ENCODE results near the gene CARNS1.

Gene CARNS1

DNA sequence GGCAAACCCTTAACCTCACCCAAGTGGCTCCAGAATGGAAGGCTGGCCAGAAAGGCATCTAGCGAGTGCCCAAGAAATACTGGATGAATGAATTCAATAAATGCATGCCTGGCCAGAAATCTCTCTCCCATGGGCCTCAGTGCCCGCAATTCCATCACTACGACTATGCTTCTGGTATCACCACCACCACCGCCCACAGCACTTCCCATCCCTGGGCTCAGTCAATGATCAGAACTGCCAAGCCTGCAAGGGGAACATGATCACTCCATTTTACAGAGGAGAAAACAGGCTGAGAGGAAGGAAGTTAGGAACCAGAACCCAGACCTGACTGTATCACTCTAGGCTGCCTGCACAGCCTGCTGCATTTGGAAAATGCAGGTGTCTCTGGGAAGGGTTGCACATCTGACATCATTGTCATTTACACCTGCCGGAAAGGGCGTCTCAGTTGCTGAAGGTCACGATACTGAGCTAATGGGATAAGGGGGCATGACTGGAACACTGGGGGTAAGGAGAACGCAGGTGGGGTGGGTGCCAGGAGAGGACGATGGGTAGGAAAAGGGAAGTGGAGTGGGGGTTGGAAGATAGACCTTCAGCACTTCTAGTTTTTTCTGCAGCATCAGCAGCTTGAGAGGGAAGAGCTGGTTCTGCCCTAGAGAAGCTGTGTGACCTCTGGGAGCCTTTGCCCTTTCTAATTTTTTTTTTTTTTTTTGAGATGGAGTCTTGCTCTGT lies 33.8 kb downstream of the CARNS1 start:
- Histone ChIP-seq H3K27me3 (ENCODE audit: insufficient read depth, low read length) (no peaks in the 10 kb centered on the region), H3K36me3 (ENCODE audit: insufficient read depth, low read length) (no peaks in the 10 kb centered on the region), H3K4me3 (ENCODE audit: low read length) (no peak overlapping the region), H3K9me3 (ENCODE audit: low read length) (no peaks in the 10 kb centered on the region), H2AFZ (ENCODE audit: low read depth, low read length) (no peak overlapping the region), H3K4me1 (ENCODE audit: insufficient read depth, low read length) (peaks cover 3% of the 10 kb centered on the region)

DNA sequence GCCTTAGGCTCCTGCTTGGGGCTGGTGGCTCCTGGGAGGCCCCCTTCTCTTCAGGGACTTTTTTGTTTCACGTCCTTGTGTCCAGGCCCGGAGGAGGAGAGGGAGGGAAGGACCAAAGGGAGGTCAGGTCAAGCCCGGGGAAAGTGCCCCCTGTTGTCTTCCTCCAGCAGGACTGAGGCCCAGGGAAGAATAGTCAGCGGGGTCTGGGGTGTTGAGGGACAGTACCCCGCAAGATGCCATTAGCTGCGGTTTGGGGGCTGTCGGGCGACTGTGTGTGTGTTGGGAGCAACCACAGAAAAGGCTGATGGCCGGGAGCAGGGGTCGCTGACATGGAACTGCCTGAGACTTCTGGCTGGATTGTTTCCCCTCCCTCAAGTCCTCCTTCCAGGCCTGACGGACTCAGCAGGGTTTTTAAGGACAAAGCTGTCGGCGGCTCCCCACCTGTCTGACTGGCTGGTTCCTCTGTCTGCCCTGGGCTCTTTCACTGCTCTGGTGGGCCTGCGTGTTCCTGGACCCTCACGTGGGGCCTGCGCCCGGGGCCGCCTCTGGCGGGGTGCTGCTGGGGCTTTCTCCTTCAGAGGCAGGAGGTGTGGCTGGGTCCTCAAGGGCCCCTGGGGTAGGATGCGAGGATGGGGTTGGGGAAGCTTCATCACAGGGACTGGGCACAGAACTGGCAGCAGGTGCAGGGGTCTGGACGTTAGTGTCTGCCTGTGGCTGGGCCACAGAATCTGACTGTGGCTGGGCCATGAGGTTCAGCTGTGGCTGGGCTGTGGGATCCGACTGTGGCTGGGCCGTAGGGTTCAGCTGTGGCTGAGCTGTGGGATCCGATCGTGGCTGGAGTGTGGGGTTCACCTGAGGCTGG lies 35.5 kb downstream of the CARNS1 start:
- Histone ChIP-seq H3K9me3 (ENCODE audit: low read length) (no peaks in the 10 kb centered on the region), H3K4me1 (ENCODE audit: insufficient read depth, low read length) (peaks cover 3% of the 10 kb centered on the region), H3K36me3 (ENCODE audit: insufficient read depth, low read length) (no peaks in the 10 kb centered on the region), H3K27me3 (ENCODE audit: insufficient read depth, low read length) (no peaks in the 10 kb centered on the region), H3K4me3 (ENCODE audit: low read length) (no peak overlapping the region), H2AFZ (ENCODE audit: low read depth, low read length) (no peak overlapping the region)

DNA sequence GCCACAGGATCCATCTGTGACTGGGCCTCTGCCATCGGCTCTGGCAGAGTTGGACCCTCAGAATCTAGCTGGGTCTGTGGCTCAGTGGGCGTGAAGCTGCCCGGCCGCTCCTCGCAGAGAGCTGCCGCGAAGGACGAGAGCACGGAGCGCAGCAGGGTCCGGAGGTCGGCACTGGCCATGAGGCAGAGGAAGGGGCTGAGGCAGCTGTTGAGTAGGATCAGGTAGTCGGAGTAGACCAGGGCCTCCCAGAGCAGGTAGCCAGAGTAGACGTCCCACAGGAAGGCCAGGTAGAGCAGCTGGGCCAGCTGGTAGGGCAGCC lies 36.1 kb downstream of the CARNS1 start:
- Histone ChIP-seq H3K4me1 (ENCODE audit: insufficient read depth, low read length) (peaks cover 3% of the 10 kb centered on the region), H2AFZ (ENCODE audit: low read depth, low read length) (no peak overlapping the region), H3K4me3 (ENCODE audit: low read length) (no peak overlapping the region), H3K36me3 (ENCODE audit: insufficient read depth, low read length) (no peaks in the 10 kb centered on the region), H3K9me3 (ENCODE audit: low read length) (no peaks in the 10 kb centered on the region), H3K27me3 (ENCODE audit: insufficient read depth, low read length) (no peaks in the 10 kb centered on the region)

DNA sequence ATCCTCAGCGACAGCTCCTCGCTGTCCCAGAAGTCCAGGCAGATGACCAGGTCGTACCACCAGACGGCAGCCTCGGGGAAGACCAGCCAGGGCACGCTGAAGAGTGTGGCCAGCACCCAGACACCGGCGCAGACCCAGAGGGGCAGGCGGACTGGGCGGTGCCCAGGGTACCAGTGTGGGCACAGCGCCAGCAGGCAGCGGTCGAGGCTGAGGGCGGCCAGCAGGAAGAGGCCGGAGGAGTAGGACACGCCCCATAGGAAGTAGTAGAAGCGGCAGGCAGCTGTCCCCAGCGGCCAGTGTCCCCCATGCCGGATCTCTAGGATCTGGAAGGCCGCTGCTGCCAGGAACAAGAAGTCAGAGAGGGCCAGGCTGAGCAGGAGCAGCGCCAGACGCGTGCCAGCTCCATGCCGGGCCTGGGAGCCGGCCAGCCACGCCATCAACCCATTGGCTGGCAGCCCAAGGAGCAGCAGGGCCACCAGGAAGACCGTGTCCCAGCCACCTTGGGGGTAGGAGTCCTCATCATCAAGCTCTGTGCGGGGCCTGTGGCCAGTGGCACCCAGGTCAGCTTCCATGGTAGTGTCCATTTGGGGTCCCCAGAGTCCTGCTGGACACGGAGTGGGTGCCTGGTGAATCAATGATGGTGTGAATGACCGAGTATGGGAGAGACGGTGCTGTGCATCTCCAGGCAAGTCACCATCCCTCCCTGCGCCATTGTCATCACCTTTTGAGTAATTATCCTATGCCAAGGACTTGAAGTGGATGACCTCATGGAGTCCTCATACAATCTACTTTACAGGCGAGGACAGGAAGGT lies 36.9 kb downstream of the CARNS1 start, which contains the start of gene GPR152:
Gene GPR152 (minus strand): TSS at position 589 of the 812 bp plus-strand sequence. CDS start 5 bp downstream, at position 584.
- Histone ChIP-seq H3K36me3 (ENCODE audit: insufficient read depth, low read length) (no peaks in the 10 kb centered on the region), H3K27me3 (ENCODE audit: insufficient read depth, low read length) (no peaks in the 10 kb centered on the region), H2AFZ (ENCODE audit: low read depth, low read length) (no peak within 1 kb of the TSS), H3K9me3 (ENCODE audit: low read length) (no peaks in the 10 kb centered on the region), H3K4me1 (ENCODE audit: insufficient read depth, low read length) (peaks cover 3% of the 10 kb centered on the region), H3K4me3 (ENCODE audit: low read length) (no peak within 1 kb of the TSS)

- Histone ChIP-seq H3K9me3 (ENCODE audit: low read length) (no peaks in the 10 kb centered on the region), H2AFZ (ENCODE audit: low read depth, low read length) (no peak overlapping the region), H3K36me3 (ENCODE audit: insufficient read depth, low read length) (no peaks in the 10 kb centered on the region), H3K4me1 (ENCODE audit: insufficient read depth, low read length) (peaks cover 3% of the 10 kb centered on the region), H3K4me3 (ENCODE audit: low read length) (no peak overlapping the region), H3K27me3 (ENCODE audit: insufficient read depth, low read length) (no peaks in the 10 kb centered on the region)
Observed at GRCh38 chr11:67453816-67454732, 38.6 kb downstream of the CARNS1 start.

DNA sequence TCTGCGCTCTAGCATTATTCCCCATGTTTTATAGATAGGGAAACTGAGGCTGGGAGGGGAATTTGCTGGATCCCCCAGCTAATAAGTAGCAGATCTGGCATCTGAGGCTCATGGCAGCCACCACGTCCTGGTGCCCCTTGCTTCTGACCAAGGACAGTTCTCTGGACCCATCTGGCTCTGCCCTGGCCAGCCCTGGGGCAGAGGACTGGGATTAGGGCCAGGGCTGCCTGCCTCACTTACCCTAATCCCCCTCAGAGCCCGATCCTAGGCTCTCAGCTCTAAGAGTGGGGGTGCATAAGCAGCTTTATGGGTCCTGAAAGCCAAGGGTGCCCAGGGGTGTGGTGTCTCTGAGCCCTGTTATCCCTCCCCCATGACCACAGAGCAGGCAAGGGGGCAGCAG lies 39.6 kb downstream of the CARNS1 start, which contains the start of gene CABP4:
Gene CABP4 (plus strand): TSS at position 301 of the 400 bp plus-strand sequence. CDS start 70 bp downstream, at position 371.
- Histone ChIP-seq H3K9me3 (ENCODE audit: low read length) (no peaks in the 10 kb centered on the region), H3K36me3 (ENCODE audit: insufficient read depth, low read length) (no peaks in the 10 kb centered on the region), H2AFZ (ENCODE audit: low read depth, low read length) (no peak within 1 kb of the TSS), H3K4me1 (ENCODE audit: insufficient read depth, low read length) (peaks cover 3% of the 10 kb centered on the region), H3K4me3 (ENCODE audit: low read length) (no peak within 1 kb of the TSS), H3K27me3 (ENCODE audit: insufficient read depth, low read length) (no peaks in the 10 kb centered on the region)

DNA sequence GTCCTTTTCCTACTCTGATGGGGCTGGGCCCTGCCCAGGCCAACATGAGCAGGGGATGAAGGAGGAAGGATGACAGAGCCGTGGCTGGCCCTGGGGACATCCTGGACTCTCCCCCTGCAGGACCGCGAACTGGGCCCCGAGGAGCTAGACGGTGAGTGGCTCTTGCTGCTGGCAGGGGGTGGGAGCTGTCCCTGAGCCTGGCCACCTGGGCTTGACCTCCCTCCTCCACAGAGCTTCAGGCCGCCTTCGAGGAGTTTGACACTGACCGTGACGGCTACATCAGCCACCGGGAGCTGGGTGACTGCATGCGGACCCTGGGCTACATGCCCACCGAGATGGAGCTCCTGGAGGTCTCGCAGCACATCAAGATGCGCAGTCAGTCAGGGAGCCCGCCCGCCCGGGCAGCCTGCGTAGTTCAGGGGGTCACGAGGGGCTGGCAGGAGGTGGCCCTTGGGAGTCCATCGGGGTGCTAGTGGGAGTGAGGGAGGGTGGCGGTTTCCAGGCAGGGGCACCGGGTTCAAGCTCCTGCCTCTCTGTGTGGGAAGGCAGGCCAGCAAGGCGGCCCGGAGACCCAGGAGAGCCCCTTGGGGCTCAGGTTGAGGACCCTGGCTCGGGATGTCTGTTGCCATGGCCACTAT lies 40.7 kb downstream of the CARNS1 start:
- H2AFZ ChIP-seq (ENCODE audit: low read depth, low read length): no peak overlapping the region
- H3K27me3 ChIP-seq (ENCODE audit: insufficient read depth, low read length): no peaks in the 10 kb centered on the region
- H3K36me3 ChIP-seq (ENCODE audit: insufficient read depth, low read length): no peaks in the 10 kb centered on the region
- no peak overlapping the region for H3K4me3 ChIP-seq (ENCODE audit: low read length)
- H3K9me3 ChIP-seq (ENCODE audit: low read length): no peaks in the 10 kb centered on the region
- H3K4me1 ChIP-seq (ENCODE audit: insufficient read depth, low read length): no peaks in the 10 kb centered on the region

GRCh38 chr11:67457453-67457852 lies 42.0 kb downstream of the CARNS1 start:
- Histone ChIP-seq H3K4me1 (ENCODE audit: insufficient read depth, low read length) (no peaks in the 10 kb centered on the region), H2AFZ (ENCODE audit: low read depth, low read length) (no peak overlapping the region), H3K27me3 (ENCODE audit: insufficient read depth, low read length) (no peaks in the 10 kb centered on the region), H3K9me3 (ENCODE audit: low read length) (no peaks in the 10 kb centered on the region), H3K36me3 (ENCODE audit: insufficient read depth, low read length) (no peaks in the 10 kb centered on the region), H3K4me3 (ENCODE audit: low read length) (no peak overlapping the region)

DNA sequence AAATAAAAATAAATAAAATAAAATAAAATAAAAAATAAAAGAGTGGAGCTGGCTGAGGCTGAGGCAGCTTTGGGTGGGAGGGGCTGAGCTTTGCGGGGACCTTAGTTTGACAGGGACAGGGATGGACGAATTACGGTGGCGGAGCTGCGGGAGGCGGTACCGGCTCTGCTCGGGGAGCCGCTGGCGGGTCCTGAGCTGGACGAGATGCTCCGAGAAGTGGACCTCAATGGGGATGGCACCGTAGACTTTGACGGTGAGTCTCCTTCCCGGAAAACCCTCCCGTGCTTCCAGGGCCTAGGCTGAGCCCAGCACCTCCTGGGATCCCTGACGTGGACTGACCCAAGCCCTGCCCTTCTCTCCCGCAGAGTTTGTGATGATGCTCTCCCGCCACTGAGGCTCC lies 42.8 kb downstream of the CARNS1 start:
- Histone ChIP-seq H3K4me1 (ENCODE audit: insufficient read depth, low read length) (no peaks in the 10 kb centered on the region), H3K27me3 (ENCODE audit: insufficient read depth, low read length) (no peaks in the 10 kb centered on the region), H2AFZ (ENCODE audit: low read depth, low read length) (no peak overlapping the region), H3K9me3 (ENCODE audit: low read length) (no peaks in the 10 kb centered on the region), H3K4me3 (ENCODE audit: low read length) (no peak overlapping the region), H3K36me3 (ENCODE audit: insufficient read depth, low read length) (no peaks in the 10 kb centered on the region)

DNA sequence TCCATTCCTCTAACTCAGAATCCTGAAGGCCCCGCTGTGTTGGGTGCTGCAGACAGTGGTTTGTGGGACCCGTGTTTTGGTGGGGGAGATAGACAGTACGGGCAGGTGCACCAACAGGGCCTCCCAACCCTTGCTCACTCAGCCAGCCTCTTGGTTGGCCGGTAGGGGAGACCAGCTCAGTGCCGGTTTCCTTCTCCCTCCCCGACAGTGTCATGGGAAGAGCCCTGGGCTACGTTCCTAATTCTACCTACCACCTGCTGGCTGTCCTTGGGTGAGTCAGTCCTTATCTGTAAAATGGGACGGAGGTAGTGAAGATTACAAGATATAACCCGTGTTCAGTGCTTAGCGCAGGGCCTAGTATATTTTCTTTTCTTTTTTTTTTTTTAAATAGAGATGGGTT lies 47.7 kb downstream of the CARNS1 start:
- H3K4me3 ChIP-seq (ENCODE audit: low read length): no peak overlapping the region
- no peaks in the 10 kb centered on the region for H3K27me3 ChIP-seq (ENCODE audit: insufficient read depth, low read length)
- no peaks in the 10 kb centered on the region for H3K36me3 ChIP-seq (ENCODE audit: insufficient read depth, low read length)
- H3K9me3 ChIP-seq (ENCODE audit: low read length): no peaks in the 10 kb centered on the region
- H3K4me1 ChIP-seq (ENCODE audit: insufficient read depth, low read length): peaks cover 14% of the 10 kb centered on the region
- no peak overlapping the region for H2AFZ ChIP-seq (ENCODE audit: low read depth, low read length)

DNA sequence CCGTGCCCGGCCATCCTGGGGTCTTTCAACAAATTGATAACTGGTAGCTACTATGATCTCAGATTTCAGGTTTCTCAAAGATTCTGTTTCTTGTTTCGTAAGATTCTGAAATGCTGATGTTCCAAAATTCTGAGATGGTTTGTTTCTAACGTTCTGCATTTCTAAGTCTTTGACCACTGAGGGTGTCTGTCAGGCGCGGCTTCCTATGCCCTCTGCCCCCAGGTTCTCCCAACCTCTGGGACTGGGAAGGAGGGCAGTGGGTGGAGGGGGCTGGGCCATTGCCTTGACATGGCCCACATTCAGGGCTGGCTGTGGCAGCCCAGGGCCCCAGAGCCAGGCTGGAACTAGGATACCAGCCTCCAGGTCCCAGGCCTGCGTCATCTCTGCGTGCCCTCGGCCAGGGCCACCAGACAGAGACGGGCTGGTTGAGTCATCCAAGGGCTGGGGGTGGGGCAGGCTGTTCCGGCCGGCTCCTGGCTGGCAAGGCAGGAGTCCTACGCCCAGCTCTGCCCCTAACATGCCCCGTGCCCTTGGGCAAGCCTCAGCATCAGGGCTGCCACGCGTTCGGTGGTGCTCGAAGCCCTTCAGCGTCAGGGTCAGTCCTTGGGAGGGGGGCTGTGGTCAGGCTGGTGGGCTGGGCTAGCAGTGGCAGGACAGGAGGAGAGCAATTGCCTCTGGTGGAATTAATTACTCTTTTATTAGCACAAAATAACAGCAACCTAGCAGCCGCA lies 48.4 kb downstream of the CARNS1 start:
- peak overlapping the region; percentile 25 for H3K4me3 ChIP-seq (ENCODE audit: low read length)
- H3K27me3 ChIP-seq (ENCODE audit: insufficient read depth, low read length): no peaks in the 10 kb centered on the region
- H3K9me3 ChIP-seq (ENCODE audit: low read length): no peaks in the 10 kb centered on the region
- H2AFZ ChIP-seq (ENCODE audit: low read depth, low read length): no peak overlapping the region
- no peaks in the 10 kb centered on the region for H3K36me3 ChIP-seq (ENCODE audit: insufficient read depth, low read length)
- H3K4me1 ChIP-seq (ENCODE audit: insufficient read depth, low read length): peaks cover 17% of the 10 kb centered on the region
